ENCODE data around the gene NAA35.

DNA sequence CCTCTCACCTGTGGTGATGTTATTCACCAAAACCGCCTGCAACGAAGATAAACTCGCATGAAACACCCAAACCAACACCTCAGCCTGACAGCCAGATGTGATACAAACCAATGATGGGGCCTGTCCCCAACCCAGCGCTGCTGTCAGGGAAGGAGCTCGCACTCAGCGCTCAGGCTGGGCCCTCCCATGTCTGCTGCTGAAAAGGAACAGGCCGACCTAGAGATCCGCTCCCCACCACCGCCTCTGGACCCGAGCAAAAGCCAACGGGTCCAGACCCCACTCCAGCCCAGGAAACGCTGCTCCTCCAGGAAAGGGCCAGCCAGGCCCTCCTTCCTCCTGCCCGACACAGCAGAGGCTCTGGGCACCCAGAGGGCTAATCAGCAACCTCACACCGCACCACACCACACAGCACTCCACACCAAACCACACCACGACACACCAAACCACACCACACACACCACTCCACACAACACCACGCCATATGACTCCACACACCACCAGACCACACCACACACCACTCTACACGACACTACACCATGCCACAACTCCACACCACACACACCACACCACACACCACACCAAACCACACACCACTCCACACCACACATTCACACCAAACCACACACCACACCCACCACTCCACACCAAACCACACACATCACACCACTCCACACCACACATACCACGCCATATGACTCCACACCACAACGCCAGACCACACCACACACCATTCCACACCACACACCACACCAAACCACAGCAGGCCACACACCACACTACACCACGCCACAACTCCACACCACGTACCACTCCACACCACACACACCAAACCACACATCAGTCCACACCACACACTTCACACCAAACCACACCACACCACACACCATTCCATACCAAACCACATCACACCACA, 111.9 kb downstream of the NAA35 start:
- TF ChIP-seq, protein P1, sequence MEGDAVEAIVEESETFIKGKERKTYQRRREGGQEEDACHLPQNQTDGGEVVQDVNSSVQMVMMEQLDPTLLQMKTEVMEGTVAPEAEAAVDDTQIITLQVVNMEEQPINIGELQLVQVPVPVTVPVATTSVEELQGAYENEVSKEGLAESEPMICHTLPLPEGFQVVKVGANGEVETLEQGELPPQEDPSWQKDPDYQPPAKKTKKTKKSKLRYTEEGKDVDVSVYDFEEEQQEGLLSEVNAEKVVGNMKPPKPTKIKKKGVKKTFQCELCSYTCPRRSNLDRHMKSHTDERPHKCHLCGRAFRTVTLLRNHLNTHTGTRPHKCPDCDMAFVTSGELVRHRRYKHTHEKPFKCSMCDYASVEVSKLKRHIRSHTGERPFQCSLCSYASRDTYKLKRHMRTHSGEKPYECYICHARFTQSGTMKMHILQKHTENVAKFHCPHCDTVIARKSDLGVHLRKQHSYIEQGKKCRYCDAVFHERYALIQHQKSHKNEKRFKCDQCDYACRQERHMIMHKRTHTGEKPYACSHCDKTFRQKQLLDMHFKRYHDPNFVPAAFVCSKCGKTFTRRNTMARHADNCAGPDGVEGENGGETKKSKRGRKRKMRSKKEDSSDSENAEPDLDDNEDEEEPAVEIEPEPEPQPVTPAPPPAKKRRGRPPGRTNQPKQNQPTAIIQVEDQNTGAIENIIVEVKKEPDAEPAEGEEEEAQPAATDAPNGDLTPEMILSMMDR (IDR thresholded peaks at IDR 0.05): no peak
- no peak for TF ChIP-seq POLR2A (IDR thresholded peaks at IDR 0.05)

All from breast epithelium (tissue), 3 donors.